ENCODE data around the gene CAPN9. TPM values are rescaled to one million over a fixed set of nuclear protein-coding genes. Genes with fewer than 3 reads are reported as not detected.
"Not testable (repeated sequence)": the region's sequence is repeated elsewhere in the genome, so short reads cannot be mapped to it uniquely, and the experiment has no call there.

The CAPN9 gene
- total RNA-seq, 2 donors from 2014 or later: not detected

DNA sequence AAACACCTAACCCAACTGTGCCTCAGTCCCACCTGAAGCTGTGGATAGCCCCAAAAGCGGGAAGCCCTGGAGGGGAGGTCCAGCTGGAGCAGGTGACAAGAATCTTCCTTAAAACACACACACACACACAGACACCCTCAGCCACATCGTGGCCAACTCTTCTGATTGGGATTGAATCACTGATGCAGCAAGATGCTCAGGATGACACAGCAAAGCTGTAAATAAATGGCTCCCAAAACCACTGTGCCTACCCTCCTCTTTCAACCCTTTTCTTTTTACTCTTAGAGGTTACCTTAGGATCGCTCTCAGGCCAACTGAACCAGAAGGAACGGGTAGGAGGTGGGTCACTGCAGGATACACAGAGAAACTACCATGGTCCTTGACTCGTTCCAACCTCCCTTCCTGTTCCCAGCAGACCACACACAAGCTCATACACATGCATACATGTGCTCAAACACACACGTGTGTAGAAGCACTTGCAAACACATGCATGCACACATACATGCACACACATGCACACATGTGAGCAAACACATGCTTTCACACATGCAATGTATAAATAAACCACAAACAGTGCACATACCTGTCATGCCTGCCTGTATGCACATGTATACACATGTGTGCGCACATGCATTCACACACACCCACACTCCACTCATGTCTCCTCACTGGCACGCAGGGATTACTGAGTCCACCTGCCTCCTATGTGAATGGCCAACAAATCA is 14.4 kb downstream of the CAPN9 start:
- intact Hi-C loops (cut with DNase I): loop anchor here in 1 of 2 donors (1.0 kb wide), 1 partner anchor 46 kb away; no protein-coding TSS in a partner anchor
- no peak for DNase-seq (ENCODE audit: low spot score)

DNA sequence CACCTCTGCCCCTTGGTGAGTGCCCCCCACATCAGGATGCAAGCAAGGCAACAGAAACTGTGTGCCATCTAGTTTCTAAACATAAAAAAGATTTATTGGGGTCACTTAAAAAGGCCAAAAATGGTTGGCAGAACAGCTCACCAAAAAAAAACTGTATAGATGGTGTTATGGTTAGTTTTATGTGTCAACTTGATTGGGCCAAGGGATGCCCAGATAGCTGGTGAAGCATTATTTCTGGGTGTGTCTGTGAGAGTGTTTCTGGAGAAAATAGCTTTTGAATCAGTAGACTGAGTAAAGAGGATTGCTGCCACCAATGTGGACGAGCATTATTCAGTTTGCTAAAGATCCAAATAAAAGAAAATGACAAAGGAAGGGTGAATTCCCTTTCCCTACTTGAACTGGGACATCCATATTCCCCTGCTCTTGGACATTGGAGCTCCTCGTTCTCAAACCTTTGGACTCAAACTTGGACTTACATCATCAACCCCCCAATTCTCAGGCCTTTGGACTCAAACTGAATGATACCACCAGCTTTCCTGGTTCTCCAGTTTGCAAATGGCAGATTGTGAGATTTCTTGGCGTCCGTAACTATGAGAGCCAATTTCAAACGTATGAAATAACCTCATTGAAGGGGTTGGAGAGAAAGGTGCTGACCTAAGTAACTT is 16.9 kb downstream of the CAPN9 start:
- no peak for DNase-seq (ENCODE audit: low spot score)
- intact Hi-C loops (cut with DNase I): no loop called here

DNA sequence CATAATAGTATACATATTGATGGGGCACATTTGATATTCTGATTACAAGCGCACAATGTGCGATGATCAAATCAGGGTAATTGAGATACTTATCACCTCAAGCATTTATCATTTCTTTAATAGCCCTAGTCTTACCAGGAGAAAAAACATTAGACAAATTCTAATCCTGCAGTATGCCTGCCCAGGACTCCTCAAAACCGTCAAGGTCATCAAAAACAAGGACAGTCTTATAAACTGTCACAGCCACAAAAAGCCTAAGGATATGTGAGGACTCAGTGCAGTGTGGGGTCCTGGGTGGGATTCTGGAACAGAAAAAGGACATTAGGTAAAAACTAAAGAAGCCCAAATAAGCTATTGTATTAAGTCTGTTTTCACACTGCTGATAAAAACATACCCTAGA is 19.1 kb downstream of the CAPN9 start:
- intact Hi-C loops (cut with DNase I): no loop called here
- no peak for DNase-seq (ENCODE audit: low spot score)

DNA sequence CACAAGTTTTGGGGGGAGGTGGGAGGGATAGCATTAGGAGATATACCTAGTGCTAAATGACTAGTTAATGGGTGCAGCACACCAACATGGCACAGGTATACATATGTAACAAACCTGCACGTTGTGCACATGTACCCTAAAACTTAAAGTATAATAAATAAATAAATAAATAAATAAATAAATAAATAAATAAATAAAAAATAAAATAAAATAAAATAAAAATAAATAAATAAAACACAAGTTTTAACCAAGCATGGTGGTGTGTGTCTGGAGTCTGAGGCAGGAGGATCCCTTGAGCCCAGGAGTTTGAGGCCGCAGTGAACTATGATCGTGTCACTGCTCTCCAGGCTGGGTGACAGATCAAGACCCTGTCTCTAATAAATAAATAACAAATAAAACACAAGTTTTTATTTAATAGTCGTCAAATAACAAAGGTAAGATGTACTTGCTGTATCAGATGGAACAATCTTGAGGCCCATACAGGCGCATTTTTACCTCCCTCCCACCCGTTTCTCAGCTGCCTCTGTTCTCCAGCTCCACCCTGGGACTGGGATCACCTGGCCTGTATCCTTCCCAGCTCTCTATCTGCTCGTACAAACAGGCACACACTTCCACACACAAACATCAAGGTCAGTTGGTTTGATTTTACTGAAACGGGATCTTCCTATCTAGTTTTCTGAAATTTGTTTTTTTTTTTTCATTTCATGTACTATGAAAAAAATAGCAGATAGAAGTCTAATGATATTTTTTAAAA is 20.8 kb downstream of the CAPN9 start:
- intact Hi-C loops (cut with DNase I); DNase-seq (ENCODE audit: low spot score): not testable (repeated sequence)

DNA sequence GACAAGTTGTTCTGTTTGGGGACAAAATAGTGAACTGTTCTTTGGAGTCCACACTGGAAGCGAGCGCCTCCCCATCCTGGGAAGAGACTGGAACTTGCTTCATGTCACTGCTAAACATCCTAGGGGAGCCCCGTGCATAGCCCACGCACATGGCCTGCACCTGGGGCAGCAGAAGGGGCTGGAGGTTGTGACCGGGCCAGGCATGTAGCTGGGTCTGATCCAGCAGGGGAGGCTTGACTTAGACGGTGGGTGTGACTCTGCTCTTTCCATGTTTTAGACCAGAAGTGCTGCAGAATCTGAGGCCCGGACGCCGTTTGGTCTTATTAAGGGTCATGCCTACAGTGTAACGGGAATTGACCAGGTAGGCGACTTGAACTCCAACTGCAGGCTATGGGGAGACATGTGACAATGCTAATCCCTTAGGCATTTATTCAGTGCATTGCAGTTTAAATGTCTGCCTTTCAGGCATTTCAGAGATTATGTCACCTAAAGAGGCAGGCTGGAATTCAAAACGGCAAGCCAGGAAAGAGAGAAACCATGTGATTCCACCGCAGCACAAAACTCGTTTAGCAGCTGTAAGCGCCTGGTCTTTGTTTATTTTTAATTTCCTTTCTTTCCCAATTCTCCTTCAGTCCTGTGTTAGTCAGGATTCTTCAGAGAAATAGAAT is 21.8 kb downstream of the CAPN9 start:
- DNase-seq (ENCODE audit: low spot score): no peak
- intact Hi-C loops (cut with DNase I): no loop called here

DNA sequence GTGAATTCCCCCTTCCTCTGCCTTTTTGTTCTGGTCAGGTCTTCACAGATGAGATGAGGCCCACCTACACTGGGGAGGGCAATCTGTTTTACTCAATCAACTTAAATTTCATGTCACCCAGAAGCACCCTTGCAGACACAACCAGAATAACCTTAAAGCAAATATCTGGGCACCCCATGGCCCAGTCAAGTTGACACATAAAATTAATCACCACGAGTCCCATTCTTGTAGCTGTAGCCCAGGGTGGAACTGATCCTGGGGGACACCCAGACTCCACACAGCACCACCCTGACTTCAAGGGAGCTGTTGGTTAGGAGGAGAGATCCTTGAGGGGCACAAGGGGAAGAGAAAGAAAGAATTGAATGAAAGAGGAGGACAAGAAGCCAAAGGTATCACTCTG is 23.1 kb downstream of the CAPN9 start:
- intact Hi-C loops (cut with DNase I): loop anchor here (5.0 kb wide), 2 partner anchors 128 to 1077 kb away; partner anchors contain the start of gene COG2 (in 1 of the 2)
- no peak for DNase-seq (ENCODE audit: low spot score)

DNA sequence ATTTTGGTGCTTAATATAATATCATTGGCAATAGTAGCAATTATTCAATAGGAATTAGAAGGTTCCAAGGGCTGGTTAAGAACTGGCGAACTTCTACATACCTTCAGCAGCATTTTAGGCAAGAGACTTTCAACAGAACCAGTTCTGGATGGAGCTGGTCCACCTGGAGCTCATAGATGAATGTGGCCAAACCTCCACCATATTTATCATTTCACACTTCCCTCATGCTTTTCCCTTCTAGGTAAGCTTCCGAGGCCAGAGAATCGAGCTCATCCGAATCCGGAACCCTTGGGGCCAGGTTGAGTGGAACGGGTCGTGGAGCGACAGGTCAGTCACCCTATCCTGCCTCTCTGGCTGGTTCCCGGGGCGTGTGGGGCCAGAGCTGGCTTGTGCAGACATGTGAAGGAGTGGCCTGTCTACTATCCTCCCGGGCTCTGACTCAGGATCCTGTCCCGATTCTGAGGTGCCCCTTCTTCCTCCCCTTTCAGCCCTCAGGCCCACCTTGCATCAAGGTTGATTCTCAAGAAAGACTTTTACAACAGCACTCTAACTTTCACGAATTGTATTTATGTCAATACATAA is 24.7 kb downstream of the CAPN9 start:
- DNase-seq (ENCODE audit: low spot score): no peak
- intact Hi-C loops (cut with DNase I): loop anchor here (5.0 kb wide), 2 partner anchors 130 to 1075 kb away; partner anchors contain the start of gene COG2 (in 1 of the 2)

DNA sequence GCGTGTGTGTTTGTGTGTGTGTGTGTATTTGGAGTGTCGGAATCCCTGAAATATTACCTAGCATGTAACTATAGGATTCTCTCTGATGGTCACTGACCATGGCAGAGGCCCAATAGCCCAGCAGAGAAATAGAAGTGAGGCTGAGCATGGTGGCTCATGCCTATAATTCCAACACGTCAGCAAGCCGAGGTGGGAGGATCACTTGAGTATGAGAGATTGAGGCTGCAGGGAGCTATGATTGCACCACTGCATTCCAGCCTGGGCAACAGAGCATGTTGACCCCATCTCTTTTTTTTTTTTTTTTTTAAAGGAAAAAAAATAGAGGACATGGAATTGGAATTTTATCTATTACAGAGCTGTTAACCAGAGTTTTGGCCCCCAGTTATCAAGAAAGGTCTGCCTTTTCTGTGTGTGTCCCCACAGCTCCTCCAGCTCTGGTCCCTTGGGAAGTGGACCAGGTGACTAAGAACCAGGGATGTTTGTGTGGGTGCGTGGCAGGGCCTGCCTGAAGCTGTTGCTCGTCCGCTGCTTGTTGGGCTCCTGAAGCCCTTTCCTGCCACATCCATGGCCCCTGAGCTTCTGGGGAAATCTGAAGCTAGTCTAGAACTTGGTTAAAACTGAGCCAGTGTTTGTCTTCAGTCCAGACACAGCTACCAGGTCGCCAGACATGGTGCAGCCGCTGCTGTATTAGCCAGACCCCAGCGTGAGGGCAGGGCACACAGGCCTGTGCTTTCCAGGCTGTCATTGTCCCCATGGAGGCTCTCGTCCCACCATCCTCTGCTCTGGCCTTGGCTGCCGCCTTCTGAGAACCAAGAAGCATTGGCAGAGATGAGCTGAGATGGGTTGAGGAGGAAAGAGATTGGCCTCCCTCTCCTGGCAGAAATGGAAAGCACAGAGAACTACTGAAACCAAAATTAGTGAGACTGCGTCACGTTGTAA is 25.5 kb downstream of the CAPN9 start:
- intact Hi-C loops (cut with DNase I): loop anchor here (5.0 kb wide), 2 partner anchors 130 to 1075 kb away; partner anchors contain the start of gene COG2 (in 1 of the 2)
- DNase-seq (ENCODE audit: low spot score): no peak

DNA sequence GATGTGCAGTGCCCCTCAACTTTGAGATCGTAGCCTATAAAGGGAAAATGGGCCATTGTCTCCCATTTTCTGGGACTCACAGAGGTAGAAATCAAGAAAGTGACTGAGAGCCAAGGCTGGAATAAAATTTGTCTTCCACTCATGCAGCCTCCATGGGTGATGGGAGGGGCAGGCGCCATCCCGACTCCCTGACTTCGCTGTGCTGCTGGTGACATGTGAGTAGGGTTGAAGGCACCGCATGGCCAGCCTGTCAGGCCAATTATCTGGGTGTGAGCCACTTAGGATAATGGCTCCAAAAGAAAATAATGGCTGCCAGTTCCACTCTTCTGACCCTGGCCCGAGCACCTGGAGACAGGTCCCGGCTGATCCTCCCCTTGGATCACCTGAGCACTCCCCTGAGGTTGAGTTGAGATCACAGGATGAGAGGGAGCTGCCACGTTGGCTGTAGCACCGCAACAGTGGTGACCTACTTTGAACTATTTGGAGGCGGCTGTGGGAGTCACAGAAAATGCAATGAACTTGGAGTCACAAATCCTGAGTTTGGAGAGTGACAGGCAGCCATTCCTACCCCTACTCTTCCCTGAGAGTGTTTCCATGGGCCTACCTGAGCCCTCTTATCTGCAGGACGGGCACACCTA is 26.3 kb downstream of the CAPN9 start:
- DNase-seq (ENCODE audit: low spot score): no peak
- intact Hi-C loops (cut with DNase I): loop anchor here (5.0 kb wide), 2 partner anchors 131 to 1074 kb away; partner anchors contain the start of gene COG2 (in 1 of the 2)

DNA sequence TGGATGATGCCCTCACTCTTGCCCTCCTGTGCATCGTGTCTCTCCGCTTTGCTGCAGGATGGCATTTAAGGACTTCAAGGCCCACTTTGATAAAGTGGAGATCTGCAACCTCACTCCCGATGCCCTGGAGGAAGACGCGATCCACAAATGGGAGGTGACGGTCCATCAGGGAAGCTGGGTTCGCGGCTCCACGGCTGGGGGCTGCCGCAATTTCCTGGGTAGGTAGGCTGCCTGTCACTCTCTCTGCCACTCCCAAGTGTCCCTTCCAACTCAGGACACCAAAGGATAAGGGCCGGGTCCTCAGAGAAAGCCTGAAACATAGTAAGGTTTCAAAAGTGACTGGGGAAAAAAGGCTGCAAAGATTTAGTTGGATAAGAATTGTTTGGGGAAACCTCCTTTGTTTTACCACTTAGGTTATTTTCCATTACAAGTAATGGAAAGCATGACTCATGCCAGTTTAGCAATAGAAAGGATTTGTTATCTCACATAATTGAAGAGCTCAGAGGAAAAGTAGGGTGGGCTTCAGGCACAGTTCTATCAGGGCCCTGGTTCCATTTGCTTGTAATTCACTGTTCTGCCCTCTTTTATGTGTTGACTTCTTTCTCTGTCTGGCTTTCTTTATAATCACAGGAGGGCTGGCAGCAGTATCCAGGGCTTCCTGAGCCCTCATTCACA is 31.9 kb downstream of the CAPN9 start:
- intact Hi-C loops (cut with DNase I): no loop called here
- no peak for DNase-seq (ENCODE audit: low spot score)

DNA sequence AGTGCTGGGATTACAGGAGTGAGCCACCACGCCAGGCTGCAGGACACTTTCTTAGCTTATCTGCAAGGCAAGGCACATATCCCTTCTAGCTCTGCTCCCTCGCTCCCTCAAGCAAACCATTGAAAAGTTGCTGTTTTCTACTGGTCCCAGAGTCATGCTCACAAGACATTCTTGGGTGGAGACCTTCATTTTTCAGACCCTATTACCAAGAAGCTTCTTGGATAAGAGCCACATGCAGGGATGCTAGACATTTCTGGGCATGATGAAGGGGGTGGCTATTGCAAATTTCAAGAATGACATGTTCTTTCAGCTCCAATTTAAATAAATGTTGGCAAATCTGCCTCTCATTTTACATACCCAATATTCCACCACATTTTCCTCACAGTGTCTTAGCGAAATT is 33.9 kb downstream of the CAPN9 start:
- DNase-seq (ENCODE audit: low spot score): no peak
- intact Hi-C loops (cut with DNase I): no loop called here

DNA sequence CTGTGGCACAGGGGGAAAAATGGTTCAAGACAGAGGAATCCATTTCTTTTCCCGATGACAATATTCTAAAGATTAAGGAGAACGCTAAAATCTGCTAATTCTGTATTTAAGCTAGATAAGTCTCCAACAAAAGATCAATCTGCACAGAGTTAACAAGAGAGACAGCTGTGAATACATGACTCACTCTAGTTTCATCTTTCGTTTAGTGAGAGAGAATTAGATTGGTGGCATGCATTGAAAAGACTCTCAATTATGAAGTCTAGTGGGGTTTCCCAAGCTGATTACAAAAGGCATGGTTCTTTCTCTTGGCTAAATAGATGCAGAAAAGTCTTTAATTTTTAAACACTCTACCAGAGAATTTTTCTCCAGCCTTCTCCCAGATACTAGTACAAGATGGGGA is 34.4 kb downstream of the CAPN9 start:
- intact Hi-C loops (cut with DNase I): no loop called here

DNA sequence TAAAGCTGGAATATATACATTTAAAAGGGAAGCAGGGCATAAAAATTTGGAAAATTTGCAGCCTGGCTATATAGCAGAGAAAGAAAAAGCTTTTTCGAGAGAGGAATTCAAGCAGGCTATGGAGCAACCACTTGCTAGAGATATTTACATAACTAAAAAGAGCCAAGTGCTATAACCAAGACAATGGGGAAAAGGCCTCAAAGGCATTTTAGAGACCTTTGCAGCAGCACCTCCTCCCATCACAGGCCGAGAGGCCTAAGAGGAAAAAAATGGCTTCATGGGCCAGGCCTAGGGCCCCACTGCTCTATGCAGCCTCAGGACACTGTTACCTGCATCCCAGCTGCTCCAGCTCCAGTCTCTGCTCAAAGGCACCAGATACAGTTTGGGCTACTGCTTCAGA is 37.0 kb downstream of the CAPN9 start:
- DNase-seq (ENCODE audit: low spot score): no peak
- intact Hi-C loops (cut with DNase I): no loop called here

More for the DNA sequence above, 34.4 kb downstream of the CAPN9 start:
- no peak for DNase-seq (ENCODE audit: low spot score)

DNA sequence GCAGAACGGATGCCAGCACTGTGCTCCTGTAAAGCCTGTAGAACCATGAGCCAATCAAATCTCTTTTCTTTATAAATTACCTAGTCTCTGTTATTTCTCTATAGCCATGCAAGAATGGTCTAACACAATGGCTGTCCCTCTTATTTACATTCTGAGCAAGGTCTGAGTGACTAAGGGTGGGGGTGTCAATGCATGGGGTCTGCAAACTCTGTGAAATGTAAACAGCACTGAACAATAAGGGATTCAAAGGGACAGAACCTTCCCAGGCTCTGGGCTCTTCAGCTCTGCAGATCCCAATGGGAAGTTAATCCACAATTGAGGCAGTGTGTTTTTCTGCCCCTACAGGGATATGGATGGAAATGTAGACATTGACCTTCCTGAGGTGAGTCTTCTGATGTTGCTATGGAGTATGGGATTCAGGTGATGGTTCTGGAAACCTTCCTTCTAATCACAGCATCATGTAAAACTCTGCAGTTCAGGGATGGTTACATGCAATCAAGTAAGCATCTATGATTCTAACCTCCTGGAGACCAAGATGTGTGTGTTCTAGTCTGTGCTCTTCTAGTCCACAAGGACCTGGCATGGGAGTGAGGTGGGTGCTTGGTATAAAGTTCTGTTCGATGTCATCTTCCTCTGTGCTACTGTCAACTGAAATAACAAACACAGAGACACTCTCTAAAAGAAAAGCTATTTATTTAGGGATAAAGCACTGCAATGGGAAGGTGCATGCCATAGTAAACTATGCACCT is 38.6 kb downstream of the CAPN9 start:
- intact Hi-C loops (cut with DNase I): no loop called here
- DNase-seq (ENCODE audit: low spot score): no peak

DNA sequence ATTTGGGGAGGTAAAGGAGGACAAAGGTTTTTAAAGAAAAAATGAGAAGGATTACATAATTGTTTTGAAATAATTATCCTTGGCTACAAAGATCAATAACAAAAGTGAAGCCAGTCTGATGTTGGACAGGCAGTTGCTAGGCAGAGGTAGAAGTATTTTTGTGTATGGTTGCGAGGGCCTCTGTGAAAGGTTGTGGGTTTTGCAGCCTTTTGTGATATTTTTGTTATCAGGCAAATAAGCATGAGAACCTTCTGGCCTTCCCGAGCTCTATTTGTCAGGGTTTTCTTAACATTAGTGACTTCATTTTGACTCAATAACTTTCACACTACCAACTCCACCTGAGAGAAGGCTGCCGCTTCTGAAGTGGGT is 39.2 kb downstream of the CAPN9 start:
- no peak for DNase-seq (ENCODE audit: low spot score)
- intact Hi-C loops (cut with DNase I): no loop called here

DNA sequence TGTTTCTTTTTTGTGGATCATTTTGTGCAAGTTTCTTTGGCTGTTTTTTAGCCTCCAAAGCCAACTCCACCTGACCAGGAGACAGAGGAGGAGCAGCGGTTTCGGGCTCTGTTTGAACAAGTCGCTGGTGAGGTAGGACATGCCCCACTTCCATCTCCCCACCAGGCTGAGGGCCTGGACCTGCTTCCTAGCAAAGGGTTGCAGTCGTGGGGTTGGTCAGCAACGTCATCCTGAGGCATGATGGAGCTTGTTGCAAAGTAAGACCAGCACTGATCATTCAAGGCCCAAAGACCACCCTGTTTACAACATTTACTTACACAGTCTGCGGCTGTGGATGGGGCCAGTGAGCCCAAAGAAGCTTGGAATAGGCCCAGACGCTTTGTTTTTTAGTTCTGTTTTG is 40.3 kb downstream of the CAPN9 start:
- intact Hi-C loops (cut with DNase I): no loop called here

More for the DNA sequence above, 40.3 kb downstream of the CAPN9 start:
- DNase-seq (ENCODE audit: low spot score): no peak
